AG10803 (cell line): Measurements from ENCODE around the gene VAT1.
"Not testable (repeated sequence)": the region's sequence is repeated elsewhere in the genome, so short reads cannot be mapped to it uniquely, and the experiment has no call there.

ENCODE experiments used
- DNase-seq: peaks from one replicate; pipeline ENCODE4 v3.0.0; 2010; ENCODE audit warnings: low read depth
- H3K4me3 ChIP-seq: 2 replicates; pipeline ENCODE4 v1.5.1; 2011; ENCODE audit warnings: mild to moderate bottlenecking, low read length, control low read depth
- CTCF ChIP-seq: conservative IDR thresholded peaks from 2 replicates; pipeline ENCODE4 v1.5.1; 2011; ENCODE audit warnings: mild to moderate bottlenecking, low read length, control low read depth, inconsistent platforms

VAT1 gene

GRCh38 chr17:43056051-43056450 is 33.9 kb upstream of the VAT1 start:
- DNase-seq = no peak
- no peak for TF ChIP-seq CTCF
- no peak overlapping the region for H3K4me3 ChIP-seq

- DNase-seq, H3K4me3 ChIP-seq: not testable (repeated sequence)
Measured at GRCh38 chr17:43053008-43053407, 30.8 kb upstream of the VAT1 start.

- no peak for TF ChIP-seq CTCF
- H3K4me3 ChIP-seq = no peak overlapping the region
- DNase-seq = no peak
Measured at GRCh38 chr17:43051969-43052368, 29.8 kb upstream of the VAT1 start.

GRCh38 chr17:43044024-43044423 is 21.8 kb upstream of the VAT1 start:
- no peak for DNase-seq
- no peak for TF ChIP-seq CTCF

GRCh38 chr17:43043307-43043706 is 21.1 kb upstream of the VAT1 start:
- peak; percentile 21 for DNase-seq
- no peak overlapping the region for H3K4me3 ChIP-seq
- no peak for TF ChIP-seq CTCF

More at GRCh38 chr17:43044024-43044423, 21.8 kb upstream of the VAT1 start:
- H3K4me3 ChIP-seq = no peak overlapping the region

GRCh38 chr17:43042025-43042628 is 19.9 kb upstream of the VAT1 start:
- TF ChIP-seq CTCF = no peak
- peak; percentile 8 for DNase-seq
- H3K4me3 ChIP-seq = no peak overlapping the region

GRCh38 chr17:43040655-43041054 is 18.5 kb upstream of the VAT1 start:
- H3K4me3 ChIP-seq = no peak overlapping the region
- no peak for TF ChIP-seq CTCF
- no peak for DNase-seq

GRCh38 chr17:43039646-43040045 is 17.5 kb upstream of the VAT1 start:
- no peak for TF ChIP-seq CTCF
- DNase-seq = no peak
- H3K4me3 ChIP-seq = no peak overlapping the region
